ENCODE measurements around the gene FRK.
A peak's percentile ranks its signal among the peaks of the same experiment; 100 is the strongest.
"Not testable (repeated sequence)": the region's sequence is repeated elsewhere in the genome, so short reads cannot be mapped to it uniquely, and the experiment has no call there.

The FRK gene

DNA sequence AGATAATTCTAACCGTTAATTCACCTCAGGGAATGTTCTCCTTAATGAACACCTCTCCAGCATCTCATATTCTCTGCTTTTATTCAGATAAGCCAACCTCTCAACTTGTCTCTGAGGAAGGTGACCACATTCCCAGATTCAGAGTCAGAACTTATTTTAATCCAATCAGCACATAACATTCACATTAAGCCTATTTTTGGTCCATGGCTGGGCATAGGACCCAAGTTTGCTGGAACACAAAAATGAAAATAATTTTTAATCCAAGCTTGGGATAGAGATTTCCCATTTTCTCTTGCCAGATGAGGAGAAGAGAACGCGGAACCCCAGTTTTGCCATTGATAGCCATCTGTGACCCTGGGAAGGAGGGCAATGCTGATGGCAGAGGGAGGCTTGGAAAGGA, 126.5 kb downstream of the FRK start:
- Histone ChIP-seq H3K9me3 (replicated peaks in 1 of 11) (no peaks in the 10 kb centered on the region), H3K4me2 (no peak overlapping the region), H3K36me3 (no peaks in the 10 kb centered on the region), H3K4me3 (no peak overlapping the region), H3K4me1 (peaks cover 0 to 7% (median 0%) of the 10 kb centered on the region in 10 experiments; a peak in 3 of 20 replicates), H4K20me1 (no peaks in the 10 kb centered on the region), H3K27ac (no peak overlapping the region), H3K9ac (no peak overlapping the region), H3K27me3 (no peaks in the 10 kb centered on the region)
- TF ChIP-seq Cebpa-rat (IDR thresholded peaks at IDR 0.05), result no peak

DNA sequence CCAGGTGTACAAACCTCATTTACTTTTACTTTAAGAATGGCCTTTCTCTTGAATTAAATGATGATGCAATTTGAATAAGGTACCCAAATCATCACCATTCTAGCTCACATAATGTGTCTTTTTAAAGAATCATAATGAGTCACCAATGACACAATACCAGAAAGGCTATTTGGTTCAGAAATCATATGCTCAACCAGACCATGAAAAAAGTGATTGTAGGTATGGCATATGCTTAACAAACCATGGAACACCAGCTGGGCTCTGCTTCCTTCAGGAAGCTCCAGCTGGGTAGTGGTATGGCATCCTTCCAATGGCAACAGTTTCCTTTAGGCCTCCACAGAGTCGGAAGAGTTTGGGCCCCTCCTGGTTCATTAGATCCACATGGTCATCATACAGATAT, 128.2 kb downstream of the FRK start:
- Histone ChIP-seq H4K20me1 (no peaks in the 10 kb centered on the region), H3K27me3 (no peaks in the 10 kb centered on the region), H3K4me2 (peak overlapping the region in 2 of 11 experiments; percentile 23 to 49; a peak in 4 of 22 replicates), H3K9me3 (replicated peaks in 1 of 11) (peaks cover 6 to 12% (median 9%) of the 10 kb centered on the region in 11 experiments; a peak in 18 of 22 replicates), H3K36me3 (no peaks in the 10 kb centered on the region), H3K4me3 (no peak overlapping the region), H3K9ac (no peak overlapping the region), H3K27ac (peak overlapping the region in 1 of 11 experiments; percentile 22; a peak in 1 of 22 replicates), H3K4me1 (peaks cover 0 to 7% (median 0%) of the 10 kb centered on the region in 10 experiments; a peak in 3 of 20 replicates)
- no peak for TF ChIP-seq Cebpa-rat (IDR thresholded peaks at IDR 0.05)

GRCh38 chr6:115928000-115928399, 132.7 kb downstream of the FRK start:
- H3K27me3 ChIP-seq, H3K4me2 ChIP-seq, H3K9ac ChIP-seq, H3K4me3 ChIP-seq, H3K27ac ChIP-seq, H4K20me1 ChIP-seq, H3K36me3 ChIP-seq, H3K4me1 ChIP-seq: not testable (repeated sequence)
- peaks cover 6 to 13% (median 9%) of the 10 kb centered on the region in 11 experiments; a peak in 18 of 22 replicates for H3K9me3 ChIP-seq (replicated peaks in 1 of 11)

GRCh38 chr6:115922971-115923370, 137.7 kb downstream of the FRK start:
- no peak overlapping the region for H3K27ac ChIP-seq
- H3K27me3 ChIP-seq, result no peaks in the 10 kb centered on the region
- H3K4me1 ChIP-seq, result no peaks in the 10 kb centered on the region
- no peaks in the 10 kb centered on the region for H3K36me3 ChIP-seq
- H3K9me3 ChIP-seq (replicated peaks in 1 of 11), result peaks cover 0 to 6% (median 3%) of the 10 kb centered on the region in 11 experiments; a peak in 16 of 22 replicates
- TF ChIP-seq Cebpa-rat (IDR thresholded peaks at IDR 0.05), result no peak
- no peak overlapping the region for H3K4me3 ChIP-seq
- H4K20me1 ChIP-seq, result no peaks in the 10 kb centered on the region
- H3K4me2 ChIP-seq, result no peak overlapping the region
- no peak overlapping the region for H3K9ac ChIP-seq

DNA sequence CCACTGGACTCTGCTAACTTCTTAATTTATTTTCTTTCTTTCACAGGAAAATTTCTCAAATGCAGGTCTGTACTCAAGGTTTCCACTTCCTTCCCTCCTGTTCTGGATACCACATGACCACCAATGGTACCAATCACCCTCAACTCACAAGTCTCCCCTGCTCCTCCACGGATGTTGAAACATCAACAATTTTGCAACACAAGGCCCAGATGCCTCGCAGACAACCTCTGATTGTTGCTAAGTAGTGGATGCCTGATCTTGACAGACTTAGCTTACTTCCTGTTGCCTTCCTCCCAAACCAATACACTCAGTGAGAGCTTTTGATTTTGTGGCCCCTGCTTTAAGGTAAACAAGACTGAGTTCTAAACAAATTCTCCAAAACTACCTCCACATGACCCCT, 146.6 kb downstream of the FRK start:
- H3K27me3 ChIP-seq, result no peaks in the 10 kb centered on the region
- no peak overlapping the region for H3K4me3 ChIP-seq
- H3K4me1 ChIP-seq, result no peaks in the 10 kb centered on the region; a peak in 1 of 20 replicates
- 0 out of 22 replicates have a peak overlapping the region, but pooled peaks of 1 of the 11 experiments have one; percentile 8 for H3K4me2 ChIP-seq
- no peak overlapping the region for H3K27ac ChIP-seq
- no peaks in the 10 kb centered on the region for H3K36me3 ChIP-seq
- H4K20me1 ChIP-seq, result no peaks in the 10 kb centered on the region
- H3K9me3 ChIP-seq (replicated peaks in 1 of 11), result no peaks in the 10 kb centered on the region
- no peak overlapping the region for H3K9ac ChIP-seq
- TF ChIP-seq Cebpa-rat (IDR thresholded peaks at IDR 0.05), result no peak

DNA sequence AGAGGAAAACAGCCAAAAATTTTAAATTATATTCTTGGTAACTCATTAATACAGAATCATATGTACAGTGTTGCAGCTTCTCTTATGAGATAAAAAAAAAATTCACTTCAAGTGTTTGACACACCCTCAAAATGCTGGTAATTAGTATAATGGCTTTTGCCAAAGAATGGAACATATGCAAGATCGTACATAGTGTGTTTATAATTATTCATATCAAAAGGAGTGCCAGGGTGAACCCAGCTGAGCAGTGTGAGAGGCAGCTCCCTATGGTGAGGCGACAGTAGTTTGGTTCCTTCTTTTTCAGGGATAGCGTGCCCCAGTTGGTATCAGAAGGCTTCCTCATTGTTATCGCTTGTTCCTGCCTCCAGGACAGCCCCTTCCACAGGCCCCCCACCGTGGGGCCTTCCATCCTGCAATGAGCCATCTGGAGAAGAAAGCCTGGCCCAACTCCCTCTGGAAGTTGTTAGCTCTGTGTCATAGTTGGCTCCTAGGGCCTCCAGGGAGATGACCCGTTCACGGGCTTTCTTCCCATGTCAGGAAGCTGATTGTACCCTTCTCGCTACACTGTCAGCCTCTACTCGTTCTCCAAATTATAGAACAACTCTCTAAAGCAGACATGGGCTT, 150.7 kb downstream of the FRK start:
- Histone ChIP-seq H3K4me1 (no peaks in the 10 kb centered on the region; a peak in 1 of 20 replicates), H4K20me1 (no peaks in the 10 kb centered on the region), H3K9me3 (replicated peaks in 1 of 11) (no peaks in the 10 kb centered on the region), H3K27ac (no peak overlapping the region), H3K4me3 (no peak overlapping the region), H3K36me3 (no peaks in the 10 kb centered on the region), H3K4me2 (no peak overlapping the region), H3K9ac (no peak overlapping the region), H3K27me3 (no peaks in the 10 kb centered on the region)
- TF ChIP-seq Cebpa-rat (IDR thresholded peaks at IDR 0.05), result no peak

DNA sequence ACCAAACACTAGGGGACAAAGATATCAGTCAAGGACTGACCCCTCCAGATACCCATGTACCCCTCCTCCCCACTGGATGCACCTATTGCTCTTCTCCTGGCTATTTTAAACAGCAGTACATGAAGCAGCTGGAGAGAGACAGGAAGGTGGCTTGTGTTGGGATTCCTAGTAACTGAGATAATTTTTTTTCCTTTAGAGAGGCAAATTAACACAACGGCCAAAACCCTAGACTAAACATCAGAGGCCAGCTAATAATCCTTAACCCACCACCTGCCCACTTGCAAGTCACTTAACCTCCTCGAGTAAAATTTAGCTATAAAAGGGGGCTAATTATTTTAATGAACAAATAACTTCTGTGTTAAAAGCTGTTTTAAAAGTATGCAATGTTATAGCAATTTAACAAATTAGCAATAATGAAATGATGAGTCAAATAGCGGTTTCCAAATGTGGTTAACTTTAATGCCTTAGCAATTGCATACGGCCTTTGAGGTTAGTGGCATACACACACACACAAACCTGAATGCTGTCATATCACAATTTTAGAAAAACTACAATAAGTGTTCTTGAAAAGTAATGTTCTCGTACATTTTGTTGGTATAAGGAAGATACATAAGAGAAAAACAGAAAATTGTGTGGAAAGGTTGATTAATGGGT, 151.7 kb downstream of the FRK start:
- no peak for TF ChIP-seq Cebpa-rat (IDR thresholded peaks at IDR 0.05)
- H3K36me3 ChIP-seq, result no peaks in the 10 kb centered on the region
- H3K27ac ChIP-seq, result no peak overlapping the region
- no peak overlapping the region for H3K4me3 ChIP-seq
- no peaks in the 10 kb centered on the region; a peak in 1 of 20 replicates for H3K4me1 ChIP-seq
- H3K27me3 ChIP-seq, result no peaks in the 10 kb centered on the region
- H3K4me2 ChIP-seq, result no peak overlapping the region
- no peak overlapping the region for H3K9ac ChIP-seq
- no peaks in the 10 kb centered on the region for H3K9me3 ChIP-seq (replicated peaks in 1 of 11)
- no peaks in the 10 kb centered on the region for H4K20me1 ChIP-seq

GRCh38 chr6:115905471-115905870, 155.2 kb downstream of the FRK start:
- H4K20me1 ChIP-seq, result no peaks in the 10 kb centered on the region
- H3K4me2 ChIP-seq, result no peak overlapping the region

GRCh38 chr6:115902436-115902835, 158.3 kb downstream of the FRK start:
- H3K27ac ChIP-seq, result no peak overlapping the region
- H3K4me1 ChIP-seq, result no peaks in the 10 kb centered on the region
- H3K36me3 ChIP-seq, result no peaks in the 10 kb centered on the region
- H3K9ac ChIP-seq, result no peak overlapping the region
- no peak overlapping the region for H3K4me3 ChIP-seq
- H3K27me3 ChIP-seq, result no peaks in the 10 kb centered on the region
- no peak overlapping the region for H3K4me2 ChIP-seq
- no peaks in the 10 kb centered on the region for H4K20me1 ChIP-seq
- TF ChIP-seq Cebpa-rat (IDR thresholded peaks at IDR 0.05), result no peak
- no peaks in the 10 kb centered on the region for H3K9me3 ChIP-seq (replicated peaks in 1 of 11)

More at GRCh38 chr6:115905471-115905870, 155.2 kb downstream of the FRK start:
- TF ChIP-seq Cebpa-rat (IDR thresholded peaks at IDR 0.05), result no peak
- no peak overlapping the region for H3K27ac ChIP-seq
- no peaks in the 10 kb centered on the region for H3K36me3 ChIP-seq
- no peak overlapping the region for H3K9ac ChIP-seq
- H3K4me3 ChIP-seq, result no peak overlapping the region
- no peaks in the 10 kb centered on the region for H3K27me3 ChIP-seq
- no peaks in the 10 kb centered on the region for H3K9me3 ChIP-seq (replicated peaks in 1 of 11)
- H3K4me1 ChIP-seq, result no peaks in the 10 kb centered on the region

- TF ChIP-seq Cebpa-rat (IDR thresholded peaks at IDR 0.05), result no peak
- no peak overlapping the region for H3K4me2 ChIP-seq
- H3K4me1 ChIP-seq, result no peaks in the 10 kb centered on the region
- no peak overlapping the region for H3K4me3 ChIP-seq
- H3K36me3 ChIP-seq, result no peaks in the 10 kb centered on the region
- no peak overlapping the region for H3K9ac ChIP-seq
- H4K20me1 ChIP-seq, result no peaks in the 10 kb centered on the region
- H3K9me3 ChIP-seq (replicated peaks in 1 of 11), result no peaks in the 10 kb centered on the region
- H3K27ac ChIP-seq, result no peak overlapping the region
- no peaks in the 10 kb centered on the region for H3K27me3 ChIP-seq
These were observed 158.8 kb downstream of the FRK start for GRCh38 chr6:115901896-115902295.
